HCT116 (cell line): Measurements from ENCODE around the gene LENG9. TPM values are rescaled to one million over a fixed set of nuclear protein-coding genes. Genes with fewer than 3 reads are reported as not detected.

Experiments used
- ATAC-seq: fragments of 200-7000 bp; cut with Tn5 transposase; 2 replicates; pipeline ENCODE4 v1.9.1; 2020; ENCODE audit warnings: mild to moderate bottlenecking, moderate library complexity
- BruUV-seq: library from RNA; stranded (reverse); fragments of 400-500 nt; replicated peaks from 2 replicates; lab custom pipeline; 2021; lab: Mats Ljungman, UMichigan
- CTCF ChIA-PET: fragments of 300-600 bp; sonication (Branson Sonifier 250); formaldehyde crosslinking; loops from one replicate; lab custom pipeline; 2021; ENCODE audit warnings: antibody characterized with exemption; lab: Charles Lee
- POLR2A ChIA-PET: fragments of 300-600, 350-600 bp; sonication (Branson Sonifier 250); formaldehyde crosslinking; loops from one replicate; lab custom pipeline; 2021; ENCODE audit warnings: antibody characterized with exemption; lab: Charles Lee
- RAD21 ChIA-PET, 2 experiments: fragments of 300-600 bp; sonication (Branson Sonifier 250); formaldehyde crosslinking; loops; one replicate each; lab custom pipeline; 2023; ENCODE audit warnings: low total read pairs in 2 of 2; ENCODE audit not compliant: uncharacterized antibody in 2 of 2, unreplicated experiment in 2 of 2, low non-redundant PET in 1 of 2; lab: Charles Lee
- DNase-seq: peaks from one replicate; pipeline ENCODE4 v3.0.0-alpha.2; 2010; ENCODE audit warnings: low read depth, low spot score
- H2AFZ ChIP-seq: fragments of 200-600 bp; shearing (Covaris generic), sonication (generic); 2 replicates; pipeline ENCODE4 v1.6.1; 2017; ENCODE audit warnings: low read depth, mixed run types, mixed read lengths, antibody characterized with exemption, low read length; ENCODE audit not compliant: poor library complexity, severe bottlenecking
- H3K27ac ChIP-seq: 2 replicates; pipeline ENCODE4 v1.5.1; 2012; ENCODE audit warnings: low read depth, low read length
- H3K27me3 ChIP-seq: fragments of 200-600 bp; sonication (generic); 2 replicates; pipeline ENCODE4 v1.6.1; 2016; ENCODE audit warnings: mixed run types, low read length, mixed read lengths; ENCODE audit not compliant: insufficient read depth
- H3K36me3 ChIP-seq, 2 experiments: fragments of 200-500 bp in 1 of 2; fragments of 200-600 bp in 1 of 2; sonication (Bioruptor generic) in 1 of 2; sonication (generic) in 1 of 2; 2 replicates each; pipeline versions ENCODE4 v1.5.1 to v1.6.1; 2014 to 2016; ENCODE audit warnings: low read length in 2 of 2, inconsistent platforms in 1 of 2, mixed read lengths in 1 of 2, mixed run types in 1 of 2; ENCODE audit not compliant: insufficient read depth in 2 of 2, control insufficient read depth in 1 of 2
- H3K4me1 ChIP-seq, 2 experiments: fragments of 200-600 bp in 1 of 2; sonication (generic) in 1 of 2; 2 replicates each; pipeline versions ENCODE4 v1.5.1 to v1.6.1; 2012 to 2017; ENCODE audit warnings: low read length in 2 of 2, inconsistent platforms in 1 of 2, mild to moderate bottlenecking in 1 of 2, mixed read lengths in 1 of 2, mixed run types in 1 of 2, moderate library complexity in 1 of 2; ENCODE audit not compliant: insufficient read depth in 2 of 2, control insufficient read depth in 1 of 2
- H3K4me2 ChIP-seq: fragments of 200-600 bp; sonication (generic); 2 replicates; pipeline ENCODE4 v1.6.1; 2017; ENCODE audit warnings: mixed run types, low read length, mixed read lengths
- H3K4me3 ChIP-seq, 2 experiments: fragments of 200-600 bp in 1 of 2; sonication (generic) in 1 of 2; replicated peaks in 1 of 2; 2 replicates each; pipeline ENCODE4 v1.5.1; 2011 to 2016; ENCODE audit warnings: low read length in 2 of 2, control low read depth in 1 of 2, low read depth in 1 of 2, mild to moderate bottlenecking in 1 of 2, mixed read lengths in 1 of 2, mixed run types in 1 of 2
- H3K79me2 ChIP-seq: fragments of 200-600 bp; sonication (generic); 2 replicates; pipeline ENCODE4 v1.6.1; 2017; ENCODE audit warnings: mild to moderate bottlenecking, mixed run types, low read length, moderate library complexity, mixed read lengths; ENCODE audit not compliant: insufficient read depth
- H3K9ac ChIP-seq: fragments of 200-600 bp; sonication (generic); 2 replicates; pipeline ENCODE4 v1.6.1; 2016; ENCODE audit warnings: low read length, mixed read lengths
- H3K9me2 ChIP-seq: fragments of 200-600 bp; sonication (generic), shearing (Covaris generic); 2 replicates; pipeline ENCODE4 v1.6.1; 2017; ENCODE audit warnings: mixed run types, mild to moderate bottlenecking, moderate library complexity; ENCODE audit not compliant: insufficient read depth
- H3K9me3 ChIP-seq, 2 experiments: fragments of 200-500 bp in 1 of 2; fragments of 200-600 bp in 1 of 2; sonication (Bioruptor generic) in 1 of 2; sonication (generic) in 1 of 2; 2 replicates each; pipeline ENCODE4 v1.6.1; 2014 to 2017; ENCODE audit warnings: low read length in 2 of 2, mixed read lengths in 2 of 2, inconsistent platforms in 1 of 2, low read depth in 1 of 2, mild to moderate bottlenecking in 1 of 2, mixed run types in 1 of 2, moderate library complexity in 1 of 2; ENCODE audit not compliant: control insufficient read depth in 1 of 2, insufficient read depth in 1 of 2
- H4K20me1 ChIP-seq: fragments of 200-600 bp; sonication (generic), shearing (Covaris generic); 2 replicates; pipeline ENCODE4 v1.6.1; 2017; ENCODE audit warnings: mixed run types, mild to moderate bottlenecking, moderate library complexity; ENCODE audit not compliant: insufficient read depth
- ATF3 ChIP-seq: IDR thresholded peaks from 2 replicates; pipeline ENCODE4 v1.6.1; 2012
- CBX3 ChIP-seq: IDR thresholded peaks from 2 replicates; pipeline ENCODE4 v1.6.1; 2012; ENCODE audit warnings: low read depth
- ELF1 ChIP-seq: IDR thresholded peaks from 2 replicates; pipeline ENCODE4 v1.6.1; 2012; ENCODE audit warnings: low read depth, borderline replicate concordance
- EZH2 ChIP-seq: fragments of 200-600 bp; sonication (generic); IDR thresholded peaks from 2 replicates; pipeline ENCODE4 v1.6.1; 2017; ENCODE audit warnings: antibody characterized with exemption, mixed run types
- EZH2phosphoT487 ChIP-seq: fragments of 200-600 bp; IDR thresholded peaks from 2 replicates; pipeline ENCODE4 v1.6.1; 2018; ENCODE audit warnings: antibody characterized with exemption, borderline replicate concordance
- FOSL1 ChIP-seq: IDR thresholded peaks from 2 replicates; pipeline ENCODE4 v1.6.1; 2012; ENCODE audit warnings: low read depth
- POLR2A ChIP-seq: IDR thresholded peaks from 2 replicates; pipeline ENCODE4 v1.7.0; 2011; ENCODE audit warnings: borderline replicate concordance; ENCODE audit not compliant: insufficient read depth, insufficient read length; ENCODE audit errors: extremely low read depth
- POLR2AphosphoS5 ChIP-seq: IDR thresholded peaks from 2 replicates; pipeline ENCODE4 v1.6.1; 2011; ENCODE audit warnings: mild to moderate bottlenecking, low read depth, low read length, moderate library complexity
- RAD21 ChIP-seq: IDR thresholded peaks from 2 replicates; pipeline ENCODE4 v1.6.1; 2012; ENCODE audit warnings: low read depth, mild to moderate bottlenecking
- REST ChIP-seq: IDR thresholded peaks from 2 replicates; pipeline ENCODE4 v1.6.1; 2012; ENCODE audit warnings: low read depth
- SIN3A ChIP-seq: IDR thresholded peaks from 2 replicates; pipeline ENCODE4 v1.6.1; 2012; ENCODE audit warnings: low read depth
- SP1 ChIP-seq: IDR thresholded peaks from 2 replicates; pipeline ENCODE4 v1.6.1; 2012; ENCODE audit warnings: low read depth
- SRF ChIP-seq: IDR thresholded peaks from 2 replicates; pipeline ENCODE4 v1.6.1; 2012; ENCODE audit warnings: low read depth
- TCF7L2 ChIP-seq: IDR thresholded peaks from 2 replicates; pipeline ENCODE4 v1.7.0; 2011; ENCODE audit warnings: borderline replicate concordance, inconsistent platforms; ENCODE audit not compliant: insufficient read depth, insufficient read length; ENCODE audit errors: extremely low read depth
- YY1 ChIP-seq: IDR thresholded peaks from 2 replicates; pipeline ENCODE4 v1.6.1; 2011; ENCODE audit warnings: low read length, low read depth, moderate library complexity, mild to moderate bottlenecking; ENCODE audit not compliant: insufficient replicate concordance; ENCODE audit errors: extremely low read depth
- ZBTB33 ChIP-seq: IDR thresholded peaks from 2 replicates; pipeline ENCODE4 v1.6.1; 2011; ENCODE audit warnings: mild to moderate bottlenecking, low read length, moderate library complexity; ENCODE audit not compliant: insufficient replicate concordance; ENCODE audit errors: extremely low read depth
- ZFX ChIP-seq: fragments of 450-650 bp; IDR thresholded peaks from 2 replicates; pipeline ENCODE4 v1.6.1; 2017
- ZNF274 ChIP-seq: fragments of 200-500 bp; sonication (Bioruptor generic); IDR thresholded peaks from 2 replicates; pipeline ENCODE4 v1.6.1; 2014; ENCODE audit warnings: mild to moderate bottlenecking, low read depth, low read length, inconsistent platforms
- intact Hi-C: fragments of 100-400 bp; cut with micrococcal nuclease; formaldehyde crosslinking; loops from 2 replicates; pipeline ENCODE4 v1.10.0; 2022
- total RNA-seq: library from RNA; stranded (reverse); gene quantifications from one replicate; pipeline ENCODE4 v1.2.1, GENCODE V29; 2021; ENCODE audit not compliant: unreplicated experiment
- TF ChIP-seq, protein P1 (sequence below), 3 experiments: fragments of 200-600 bp in 1 of 3; sonication (generic) in 1 of 3; IDR thresholded peaks in 2 of 3; conservative IDR thresholded peaks in 1 of 3; 2 replicates each; pipeline ENCODE4 v1.5.1; 2012 to 2017; ENCODE audit warnings: low read depth in 2 of 3, low read length in 2 of 3, antibody characterized with exemption in 1 of 3, borderline replicate concordance in 1 of 3, control low read depth in 1 of 3, mild to moderate bottlenecking in 1 of 3, mixed read lengths in 1 of 3, mixed run types in 1 of 3, moderate library complexity in 1 of 3; ENCODE audit not compliant: insufficient read depth in 1 of 3
- TF ChIP-seq, protein P2 (sequence below): IDR thresholded peaks from 2 replicates; pipeline ENCODE4 v1.6.1; 2012

Gene LENG9
- total RNA-seq, 1 experiment from 2014 or later, result 9.0 TPM

GRCh38 chr19:54485851-54486250 is 22.3 kb upstream of the LENG9 start:
- BruUV-seq, result no TSS peak
- H3K9me2 ChIP-seq, result no peaks in the 10 kb centered on the region
- no peaks in the 10 kb centered on the region for H4K20me1 ChIP-seq
- no peak overlapping the region for H3K4me2 ChIP-seq
- ChIA-PET POLR2A (interaction anchor here (0.6 kb wide), 1 partner anchor 13 kb away, joined by 3 read pairs; the partner anchor contains the start of gene CDC42EP5), CTCF (no interaction called here), RAD21 (no interaction called here)
- no peaks in the 10 kb centered on the region for H3K9me3 ChIP-seq
- TF ChIP-seq, protein P1, sequence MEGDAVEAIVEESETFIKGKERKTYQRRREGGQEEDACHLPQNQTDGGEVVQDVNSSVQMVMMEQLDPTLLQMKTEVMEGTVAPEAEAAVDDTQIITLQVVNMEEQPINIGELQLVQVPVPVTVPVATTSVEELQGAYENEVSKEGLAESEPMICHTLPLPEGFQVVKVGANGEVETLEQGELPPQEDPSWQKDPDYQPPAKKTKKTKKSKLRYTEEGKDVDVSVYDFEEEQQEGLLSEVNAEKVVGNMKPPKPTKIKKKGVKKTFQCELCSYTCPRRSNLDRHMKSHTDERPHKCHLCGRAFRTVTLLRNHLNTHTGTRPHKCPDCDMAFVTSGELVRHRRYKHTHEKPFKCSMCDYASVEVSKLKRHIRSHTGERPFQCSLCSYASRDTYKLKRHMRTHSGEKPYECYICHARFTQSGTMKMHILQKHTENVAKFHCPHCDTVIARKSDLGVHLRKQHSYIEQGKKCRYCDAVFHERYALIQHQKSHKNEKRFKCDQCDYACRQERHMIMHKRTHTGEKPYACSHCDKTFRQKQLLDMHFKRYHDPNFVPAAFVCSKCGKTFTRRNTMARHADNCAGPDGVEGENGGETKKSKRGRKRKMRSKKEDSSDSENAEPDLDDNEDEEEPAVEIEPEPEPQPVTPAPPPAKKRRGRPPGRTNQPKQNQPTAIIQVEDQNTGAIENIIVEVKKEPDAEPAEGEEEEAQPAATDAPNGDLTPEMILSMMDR (IDR thresholded peaks at IDR 0.05 in 2 of 3, conservative IDR thresholded peaks at IDR 0.05 in 1 of 3; ENCODE audit: borderline replicate concordance in 1 of 3, insufficient read depth in 1 of 3, low read depth in 2 of 3, low read length in 2 of 3), result no peak
- TF ChIP-seq EZH2, result no peak
- no peak for TF ChIP-seq FOSL1
- TF ChIP-seq ELF1, result no peak
- no peak for TF ChIP-seq CBX3
- TF ChIP-seq ZNF274, result no peak
- no peak for TF ChIP-seq ZBTB33
- TF ChIP-seq POLR2A, result no peak
- no peak for TF ChIP-seq YY1
- TF ChIP-seq RAD21, result no peak
- no peak for TF ChIP-seq SIN3A
- TF ChIP-seq REST, result no peak
- no peak for TF ChIP-seq ZFX
- TF ChIP-seq, protein P2, sequence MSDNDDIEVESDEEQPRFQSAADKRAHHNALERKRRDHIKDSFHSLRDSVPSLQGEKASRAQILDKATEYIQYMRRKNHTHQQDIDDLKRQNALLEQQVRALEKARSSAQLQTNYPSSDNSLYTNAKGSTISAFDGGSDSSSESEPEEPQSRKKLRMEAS, result no peak
- no peak for TF ChIP-seq TCF7L2
- TF ChIP-seq ATF3, result no peak
- TF ChIP-seq SRF, result no peak
- no peak for TF ChIP-seq POLR2AphosphoS5
- no peak for TF ChIP-seq SP1
- no peak for TF ChIP-seq EZH2phosphoT487
- no peaks in the 10 kb centered on the region for H3K36me3 ChIP-seq
- H3K79me2 ChIP-seq, result no peaks in the 10 kb centered on the region
- DNase-seq (no peak), ATAC-seq (no peak)
- H2AFZ ChIP-seq, result no peak overlapping the region
- intact Hi-C loops, result no loop called here
- no peaks in the 10 kb centered on the region for H3K4me1 ChIP-seq
- no peak overlapping the region for H3K9ac ChIP-seq
- H3K27me3 ChIP-seq, result peaks cover 15% of the 10 kb centered on the region
- H3K27ac ChIP-seq, result no peak overlapping the region
- no peak overlapping the region for H3K4me3 ChIP-seq
